SKM-1 treated with dmso at 0.1 percent for 144 hours (cell line): ENCODE results near the gene FOXP4.

ENCODE experiments used
- DNase-seq: peaks from one replicate; lab custom pipeline; 2025; ENCODE audit not compliant: unreplicated experiment; lab: John Stamatoyannopoulos, UW

FOXP4 gene

GRCh38 chr6:41642090-41642959 lies 96.1 kb downstream of the FOXP4 start:
- no peak for DNase-seq

GRCh38 chr6:41642960-41643898 lies 97.0 kb downstream of the FOXP4 start:
- DNase-seq = no peak

DNA sequence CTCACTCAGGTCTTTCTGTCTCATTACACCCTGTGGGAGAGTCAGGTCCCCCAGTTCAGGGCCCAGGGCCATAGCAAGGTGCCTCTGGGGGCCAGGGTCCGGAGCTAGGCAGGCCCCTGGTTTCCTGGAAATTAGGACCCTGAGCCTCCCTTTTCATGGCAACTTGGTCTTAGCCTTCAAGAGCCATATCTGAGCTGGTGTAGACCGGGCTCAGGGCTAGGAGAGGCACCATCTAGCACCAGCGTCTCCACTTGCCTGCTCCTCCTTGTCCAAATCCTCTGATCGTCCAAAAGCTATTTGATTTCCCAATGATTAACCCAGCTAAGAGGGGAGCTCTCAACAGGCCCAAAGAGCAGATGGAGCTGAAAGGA lies 97.7 kb downstream of the FOXP4 start:
- no peak for DNase-seq

- no peak for DNase-seq
Observed at GRCh38 chr6:41644297-41644879, 98.2 kb downstream of the FOXP4 start.

- DNase-seq = no peak
Observed at GRCh38 chr6:41645007-41645618, 98.9 kb downstream of the FOXP4 start.

DNA sequence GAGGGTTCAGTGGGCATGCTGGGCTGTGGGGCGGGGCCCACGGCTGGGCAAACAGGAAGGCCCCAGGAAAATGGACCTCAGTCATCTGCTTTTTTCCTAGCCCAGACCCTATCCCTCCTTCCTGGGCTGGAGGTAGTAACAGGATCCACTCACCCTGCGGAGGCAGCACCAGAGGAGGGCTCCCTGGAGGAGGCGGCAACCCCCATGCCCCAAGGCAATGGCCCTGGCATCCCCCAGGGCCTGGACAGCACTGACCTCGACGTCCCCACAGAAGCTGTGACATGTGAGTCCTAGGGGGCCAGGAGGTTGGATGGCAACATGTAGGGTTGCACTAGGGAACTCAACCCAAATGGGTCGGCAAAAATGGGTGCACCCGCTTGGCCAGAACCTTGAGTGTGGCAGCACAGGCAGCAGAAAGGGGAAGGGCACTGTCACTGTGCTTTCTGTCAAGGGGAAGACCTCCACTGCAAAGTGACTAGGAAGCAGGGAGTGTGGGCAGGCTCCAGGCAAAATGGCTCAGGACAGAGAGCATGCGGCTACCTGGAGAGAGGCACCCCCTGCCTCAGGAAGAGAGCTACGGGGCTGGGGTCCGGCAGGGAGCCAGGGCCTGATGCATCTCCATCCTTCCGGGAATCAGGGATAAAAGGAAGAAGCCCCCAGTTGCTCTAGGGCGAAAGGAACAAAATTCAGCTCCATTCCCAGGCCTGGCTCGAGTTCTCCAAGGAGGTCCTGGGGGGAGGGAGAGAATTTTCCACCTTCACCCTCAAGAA lies 100.0 kb downstream of the FOXP4 start:
- no peak for DNase-seq

DNA sequence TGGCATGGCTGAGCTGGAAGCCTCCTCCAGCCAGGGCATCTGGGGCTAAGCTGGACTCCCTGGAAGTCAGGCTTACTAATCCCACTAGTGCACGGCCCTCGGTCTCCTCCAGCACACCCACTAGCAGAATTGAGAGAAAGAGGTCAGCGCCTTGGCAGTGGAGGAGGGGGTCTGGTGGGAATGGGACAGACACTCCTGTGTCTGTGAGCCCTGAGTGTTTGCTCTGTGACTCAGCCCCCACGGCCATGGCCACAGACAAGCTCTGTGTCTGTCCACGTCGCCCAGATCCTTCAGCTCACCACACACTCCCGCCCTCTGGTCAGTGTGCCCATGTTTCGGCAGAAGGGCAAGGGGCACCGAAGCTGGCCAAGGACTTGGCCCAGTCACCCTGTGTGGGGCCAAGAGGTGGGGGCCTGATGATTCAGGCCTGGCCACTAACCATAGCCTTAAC lies 100.9 kb downstream of the FOXP4 start:
- DNase-seq = no peak

- no peak for DNase-seq
Observed at GRCh38 chr6:41648070-41648585, 101.9 kb downstream of the FOXP4 start.

GRCh38 chr6:41648921-41649320 lies 102.7 kb downstream of the FOXP4 start:
- no peak for DNase-seq

DNA sequence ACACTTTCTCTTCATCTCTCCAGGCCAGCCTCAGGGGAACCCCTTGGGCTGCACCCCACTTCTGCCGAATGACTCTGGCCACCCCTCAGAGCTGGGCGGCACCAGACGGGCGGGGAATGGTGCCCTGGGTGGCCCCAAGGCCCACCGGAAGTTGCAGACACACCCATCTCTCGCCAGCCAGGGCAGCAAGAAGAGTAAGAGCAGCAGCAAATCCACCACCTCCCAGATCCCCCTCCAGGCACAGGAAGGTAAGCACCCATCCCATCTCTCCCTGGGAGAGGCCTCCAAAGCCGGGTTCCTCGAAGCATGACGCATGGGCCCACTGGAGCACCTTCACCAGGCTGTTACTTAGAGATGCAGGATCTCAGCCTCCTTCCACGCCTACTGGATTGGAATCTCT lies 103.4 kb downstream of the FOXP4 start:
- no peak for DNase-seq

- no peak for DNase-seq
Observed at GRCh38 chr6:41650120-41650519, 103.9 kb downstream of the FOXP4 start.

GRCh38 chr6:41651246-41651961 lies 105.2 kb downstream of the FOXP4 start:
- DNase-seq = no peak
